Osteocyte (in vitro differentiated cells): ENCODE results near the gene IL1RAPL1. TPM values are rescaled to one million over a fixed set of nuclear protein-coding genes. Genes with fewer than 3 reads are reported as not detected.

Experiments used
- DNase-seq: peaks from one replicate; pipeline ENCODE4 v3.0.0; 2021; ENCODE audit warnings: mixed read lengths; ENCODE audit not compliant: unreplicated experiment; ENCODE audit errors: extremely low spot score
- H3K27ac Mint-ChIP-seq: one replicate; pipeline ENCODE4 v1.8.0; 2021; ENCODE audit warnings: mild to moderate bottlenecking, mixed read lengths; ENCODE audit not compliant: unreplicated experiment
- H3K27me3 Mint-ChIP-seq: one replicate; pipeline ENCODE4 v1.8.0; 2021; ENCODE audit warnings: mixed read lengths; ENCODE audit not compliant: unreplicated experiment
- H3K36me3 Mint-ChIP-seq: one replicate; pipeline ENCODE4 v1.8.0; 2021; ENCODE audit warnings: mixed read lengths; ENCODE audit not compliant: unreplicated experiment
- H3K4me1 Mint-ChIP-seq: one replicate; pipeline ENCODE4 v1.8.0; 2021; ENCODE audit warnings: mixed read lengths; ENCODE audit not compliant: unreplicated experiment
- H3K4me3 Mint-ChIP-seq: one replicate; pipeline ENCODE4 v1.8.0; 2021; ENCODE audit warnings: mild to moderate bottlenecking, moderate library complexity, mixed read lengths; ENCODE audit not compliant: unreplicated experiment
- H3K9me3 Mint-ChIP-seq: one replicate; pipeline ENCODE4 v1.8.0; 2021; ENCODE audit warnings: mixed read lengths; ENCODE audit not compliant: unreplicated experiment
- total RNA-seq: library from RNA; stranded (reverse); gene quantifications from 2 replicates; pipeline ENCODE4 v1.2.1, GENCODE V29; 2021
- TF ChIP-seq, protein P1 (sequence below): fragments of 200-600 bp; sonication (generic); IDR thresholded peaks from 2 replicates; pipeline ENCODE4 v1.5.0; 2021; ENCODE audit warnings: antibody characterized with exemption, mild to moderate bottlenecking, moderate library complexity

Gene IL1RAPL1
- total RNA-seq, 1 donor from 2014 or later: not detected

GRCh38 chrX:29604381-29604780, 1017.1 kb downstream of the IL1RAPL1 start:
- no peaks in the 10 kb centered on the region for H3K9me3 Mint-ChIP-seq
- no peak for DNase-seq
- no peaks in the 10 kb centered on the region for H3K4me1 Mint-ChIP-seq
- peaks cover under 1% of the 10 kb centered on the region for H3K27me3 Mint-ChIP-seq
- no peak overlapping the region for H3K4me3 Mint-ChIP-seq
- TF ChIP-seq, protein P1, sequence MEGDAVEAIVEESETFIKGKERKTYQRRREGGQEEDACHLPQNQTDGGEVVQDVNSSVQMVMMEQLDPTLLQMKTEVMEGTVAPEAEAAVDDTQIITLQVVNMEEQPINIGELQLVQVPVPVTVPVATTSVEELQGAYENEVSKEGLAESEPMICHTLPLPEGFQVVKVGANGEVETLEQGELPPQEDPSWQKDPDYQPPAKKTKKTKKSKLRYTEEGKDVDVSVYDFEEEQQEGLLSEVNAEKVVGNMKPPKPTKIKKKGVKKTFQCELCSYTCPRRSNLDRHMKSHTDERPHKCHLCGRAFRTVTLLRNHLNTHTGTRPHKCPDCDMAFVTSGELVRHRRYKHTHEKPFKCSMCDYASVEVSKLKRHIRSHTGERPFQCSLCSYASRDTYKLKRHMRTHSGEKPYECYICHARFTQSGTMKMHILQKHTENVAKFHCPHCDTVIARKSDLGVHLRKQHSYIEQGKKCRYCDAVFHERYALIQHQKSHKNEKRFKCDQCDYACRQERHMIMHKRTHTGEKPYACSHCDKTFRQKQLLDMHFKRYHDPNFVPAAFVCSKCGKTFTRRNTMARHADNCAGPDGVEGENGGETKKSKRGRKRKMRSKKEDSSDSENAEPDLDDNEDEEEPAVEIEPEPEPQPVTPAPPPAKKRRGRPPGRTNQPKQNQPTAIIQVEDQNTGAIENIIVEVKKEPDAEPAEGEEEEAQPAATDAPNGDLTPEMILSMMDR: no peak
- no peak overlapping the region for H3K27ac Mint-ChIP-seq
- no peaks in the 10 kb centered on the region for H3K36me3 Mint-ChIP-seq

DNA sequence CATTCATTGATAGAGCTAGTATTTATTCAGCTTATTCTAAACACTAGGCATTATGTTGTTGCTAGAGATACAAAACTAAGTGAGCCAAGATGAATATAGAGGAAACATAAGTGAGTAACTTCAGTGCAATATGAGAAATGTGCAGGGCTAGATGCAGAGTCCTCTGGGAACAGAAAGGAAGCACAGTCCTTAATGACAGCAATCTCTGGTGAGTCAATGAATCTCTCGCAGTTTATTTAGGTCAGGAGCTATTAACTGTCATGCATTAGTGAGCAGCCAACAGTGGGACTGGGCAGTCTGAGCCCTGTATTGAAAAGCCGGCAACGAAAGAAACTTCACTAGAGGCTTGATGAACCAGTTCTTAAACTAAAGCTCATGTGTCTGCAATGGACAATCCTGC, 1030.0 kb downstream of the IL1RAPL1 start:
- Mint-ChIP-seq H3K27me3 (no peaks in the 10 kb centered on the region), H3K36me3 (no peaks in the 10 kb centered on the region), H3K4me3 (no peak overlapping the region), H3K9me3 (no peaks in the 10 kb centered on the region), H3K27ac (no peak overlapping the region), H3K4me1 (no peaks in the 10 kb centered on the region)
- DNase-seq: no peak
- TF ChIP-seq, protein P1: no peak

- no peak for DNase-seq
- no peak overlapping the region for H3K27ac Mint-ChIP-seq
- TF ChIP-seq, protein P1: no peak
- H3K4me1 Mint-ChIP-seq: no peaks in the 10 kb centered on the region
- no peaks in the 10 kb centered on the region for H3K36me3 Mint-ChIP-seq
- no peaks in the 10 kb centered on the region for H3K9me3 Mint-ChIP-seq
- no peak overlapping the region for H3K4me3 Mint-ChIP-seq
- H3K27me3 Mint-ChIP-seq: no peaks in the 10 kb centered on the region
Measured at GRCh38 chrX:29617725-29618124, 1030.5 kb downstream of the IL1RAPL1 start.

GRCh38 chrX:29627833-29628232, 1040.6 kb downstream of the IL1RAPL1 start:
- Mint-ChIP-seq H3K27me3 (peaks cover 3% of the 10 kb centered on the region), H3K4me1 (no peaks in the 10 kb centered on the region), H3K9me3 (no peaks in the 10 kb centered on the region), H3K4me3 (no peak overlapping the region), H3K36me3 (no peaks in the 10 kb centered on the region), H3K27ac (no peak overlapping the region)
- no peak for DNase-seq
- TF ChIP-seq, protein P1: no peak

GRCh38 chrX:29634516-29634915, 1047.3 kb downstream of the IL1RAPL1 start:
- Mint-ChIP-seq H3K27me3 (no peaks in the 10 kb centered on the region), H3K27ac (no peak overlapping the region), H3K36me3 (no peaks in the 10 kb centered on the region), H3K4me1 (no peaks in the 10 kb centered on the region), H3K9me3 (no peaks in the 10 kb centered on the region), H3K4me3 (no peak overlapping the region)
- DNase-seq: no peak
- TF ChIP-seq, protein P1: no peak
